Suprapubic skin (tissue), 4 donors: Measurements from ENCODE around the gene LRRC55. TPM values are rescaled to one million over a fixed set of nuclear protein-coding genes. Genes with fewer than 3 reads are reported as not detected.

ENCODE experiments used
- DNase-seq, 2 donors: peaks; one replicate each; pipeline ENCODE4 v3.0.0-alpha.2; 2019; ENCODE audit warnings: low spot score in 2 of 2
- H3K27ac ChIP-seq: fragments of 200-600 bp; sonication (generic); one replicate; pipeline ENCODE4 v1.5.1; 2019
- H3K27me3 ChIP-seq: fragments of 200-600 bp; sonication (generic); one replicate; pipeline ENCODE4 v1.5.1; 2019
- H3K36me3 ChIP-seq: fragments of 200-600 bp; sonication (generic); one replicate; pipeline ENCODE4 v1.5.1; 2019
- H3K4me1 ChIP-seq: fragments of 200-600 bp; sonication (generic); one replicate; pipeline ENCODE4 v1.5.1; 2019
- H3K4me3 ChIP-seq: fragments of 200-600 bp; sonication (generic); one replicate; pipeline ENCODE4 v1.5.1; 2019; ENCODE audit warnings: mild to moderate bottlenecking
- H3K9me3 ChIP-seq: fragments of 200-600 bp; sonication (generic); one replicate; pipeline ENCODE4 v1.5.1; 2019
- CTCF ChIP-seq, 2 donors: fragments of 200-600 bp in 1 of 2; fragments of 450-650 bp in 1 of 2; sonication (generic) in 1 of 2; IDR thresholded peaks; one replicate each; pipeline ENCODE4 v1.5.1; 2016 to 2019; ENCODE audit warnings: antibody characterized with exemption in 2 of 2, mild to moderate bottlenecking in 1 of 2, moderate library complexity in 1 of 2
- EP300 ChIP-seq: sonication (generic); formaldehyde crosslinking; IDR thresholded peaks from one replicate; pipeline ENCODE4 v1.6.1; 2017; ENCODE audit warnings: antibody characterized with exemption
- POLR2A ChIP-seq, 2 donors: fragments of 450-650 bp; IDR thresholded peaks; one replicate each; pipeline ENCODE4 v1.6.1; 2017; ENCODE audit warnings: antibody characterized with exemption in 2 of 2, mild to moderate bottlenecking in 2 of 2, moderate library complexity in 2 of 2
- POLR2AphosphoS5 ChIP-seq, 3 donors: sonication (generic); formaldehyde crosslinking; IDR thresholded peaks; one replicate each; pipeline ENCODE4 v1.6.1; 2017; ENCODE audit warnings: antibody characterized with exemption in 3 of 3
- WGBS: methylation state at CpG from one replicate; pipeline ENCODE4 v1.1.5; 2018; 5-methylcytosine and 5-hydroxymethylcytosine counted together
- total RNA-seq, 4 donors: library from RNA; depleted of rRNA; stranded (reverse); fragments of >200 nt; gene quantifications; one replicate each; pipeline ENCODE4 v1.1.0, GENCODE V29; 2016

The LRRC55 gene
- total RNA-seq, 4 donors from 2014 or later = 0.08 to 0.24 (median 0.17) TPM; not detected in 1

DNA sequence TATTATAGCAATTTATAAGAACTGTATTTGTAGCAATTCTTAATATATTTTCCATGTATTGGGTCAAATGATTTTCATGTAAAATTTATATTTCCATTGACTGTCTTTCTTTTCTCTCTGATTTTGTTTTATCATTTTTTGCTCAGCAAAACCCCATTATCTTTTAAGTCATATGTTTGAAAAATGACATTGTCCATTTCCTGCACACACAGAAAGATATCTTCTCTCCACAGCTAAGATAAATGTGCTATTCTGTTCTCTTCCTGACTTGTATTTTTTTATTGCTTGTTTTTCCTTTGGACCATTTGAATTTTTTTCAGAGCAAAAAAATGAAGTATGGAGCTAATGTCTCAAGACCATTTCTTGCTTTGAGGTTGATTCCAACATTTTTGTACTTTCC lies 6.3 kb upstream of the LRRC55 start:
- Histone ChIP-seq H3K27ac (no peak overlapping the region), H3K4me3 (no peak overlapping the region), H3K36me3 (no peaks in the 10 kb centered on the region), H3K27me3 (peaks cover 12% of the 10 kb centered on the region), H3K9me3 (no peaks in the 10 kb centered on the region), H3K4me1 (no peaks in the 10 kb centered on the region)
- no peak for TF ChIP-seq POLR2AphosphoS5 (IDR thresholded peaks at IDR 0.05)
- TF ChIP-seq CTCF (IDR thresholded peaks at IDR 0.05) = no peak
- TF ChIP-seq POLR2A (IDR thresholded peaks at IDR 0.05) = no peak
- no peak for TF ChIP-seq EP300
- no peak for DNase-seq

- WGBS = 45% methylated on average over 2 of the region's 2 CpGs
- Histone ChIP-seq H3K9me3 (no peaks in the 10 kb centered on the region), H3K4me3 (no peak overlapping the region), H3K36me3 (no peaks in the 10 kb centered on the region), H3K27ac (no peak overlapping the region), H3K27me3 (peaks cover 36% of the 10 kb centered on the region), H3K4me1 (peaks cover 20% of the 10 kb centered on the region)
- no peak for DNase-seq
- TF ChIP-seq EP300 = no peak
- no peak for TF ChIP-seq CTCF (IDR thresholded peaks at IDR 0.05)
- no peak for TF ChIP-seq POLR2A (IDR thresholded peaks at IDR 0.05)
- no peak for TF ChIP-seq POLR2AphosphoS5 (IDR thresholded peaks at IDR 0.05)
Observed at GRCh38 chr11:57178334-57178733, 3.4 kb upstream of the LRRC55 start.

DNA sequence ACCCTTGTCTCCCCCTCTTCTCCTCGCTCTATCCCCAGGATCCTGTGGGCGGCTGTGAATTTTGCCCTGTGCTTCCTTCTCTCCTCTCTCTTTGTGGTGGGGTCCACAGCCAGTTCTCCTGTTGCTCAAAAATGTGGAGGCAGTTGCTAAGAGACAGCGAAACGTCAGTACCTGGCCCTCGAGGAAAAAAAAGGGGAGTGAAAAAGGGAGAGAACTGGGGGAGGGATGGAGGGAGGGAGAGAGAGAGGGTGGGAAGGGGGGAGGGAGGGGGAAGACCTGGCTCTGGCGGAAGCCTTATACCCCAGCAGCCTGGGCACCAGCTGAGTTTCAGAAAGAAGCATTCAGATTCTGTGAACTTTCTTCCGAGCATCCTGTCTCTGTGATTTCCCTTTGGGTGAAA lies 2.1 kb upstream of the LRRC55 start:
- Histone ChIP-seq H3K27me3 (peaks cover 36% of the 10 kb centered on the region), H3K27ac (no peak overlapping the region), H3K36me3 (no peaks in the 10 kb centered on the region), H3K9me3 (no peaks in the 10 kb centered on the region), H3K4me1 (peaks cover 20% of the 10 kb centered on the region), H3K4me3 (no peak overlapping the region)
- no peak for DNase-seq
- 72% methylated on average over 7 of the region's 7 CpGs for WGBS
- TF ChIP-seq POLR2AphosphoS5 (IDR thresholded peaks at IDR 0.05) (no peak), POLR2A (IDR thresholded peaks at IDR 0.05) (no peak), CTCF (IDR thresholded peaks at IDR 0.05) (no peak), EP300 (no peak)

- DNase-seq = no peak
- H3K36me3 ChIP-seq = no peaks in the 10 kb centered on the region
Observed at GRCh38 chr11:57180081-57180561, 1.6 kb upstream of the LRRC55 start.

GRCh38 chr11:57180964-57181363 lies 789 bp upstream of the LRRC55 start:
- Histone ChIP-seq H3K9me3 (no peaks in the 10 kb centered on the region), H3K4me1 (peaks cover 20% of the 10 kb centered on the region), H3K27ac (no peak overlapping the region), H3K27me3 (peaks cover 36% of the 10 kb centered on the region), H3K36me3 (no peaks in the 10 kb centered on the region), H3K4me3 (no peak overlapping the region)
- TF ChIP-seq POLR2A (IDR thresholded peaks at IDR 0.05) (no peak), CTCF (IDR thresholded peaks at IDR 0.05) (no peak), POLR2AphosphoS5 (IDR thresholded peaks at IDR 0.05) (no peak), EP300 (no peak)
- 41% methylated on average over 2 of the region's 2 CpGs for WGBS
- DNase-seq = no peak

More at GRCh38 chr11:57180081-57180561, 1.6 kb upstream of the LRRC55 start:
- Histone ChIP-seq H3K4me3 (no peak overlapping the region), H3K9me3 (no peaks in the 10 kb centered on the region), H3K27ac (no peak overlapping the region), H3K4me1 (peaks cover 20% of the 10 kb centered on the region), H3K27me3 (peaks cover 36% of the 10 kb centered on the region)
- WGBS = 14% methylated on average over 24 of the region's 24 CpGs
- TF ChIP-seq POLR2A (IDR thresholded peaks at IDR 0.05) (no peak), EP300 (no peak), CTCF (IDR thresholded peaks at IDR 0.05) (no peak), POLR2AphosphoS5 (IDR thresholded peaks at IDR 0.05) (no peak)
